Endometrium (tissue), 2 donors: ENCODE measurements around the gene PPP1R9B.

Source experiments
- FAIRE-seq: peaks from 2 replicates; lab custom pipeline; 2012; peaks lifted over from hg19 to GRCh38; lab: Jason Lieb, UNC
- donor health status: control.
- donor health status: control.

PPP1R9B gene

GRCh38 chr17:50123649-50124349 lies 26.7 kb downstream of the PPP1R9B start:
- no peak for FAIRE-seq

- no peak for FAIRE-seq
Observed at GRCh38 chr17:50122945-50123344, 27.5 kb downstream of the PPP1R9B start.

DNA sequence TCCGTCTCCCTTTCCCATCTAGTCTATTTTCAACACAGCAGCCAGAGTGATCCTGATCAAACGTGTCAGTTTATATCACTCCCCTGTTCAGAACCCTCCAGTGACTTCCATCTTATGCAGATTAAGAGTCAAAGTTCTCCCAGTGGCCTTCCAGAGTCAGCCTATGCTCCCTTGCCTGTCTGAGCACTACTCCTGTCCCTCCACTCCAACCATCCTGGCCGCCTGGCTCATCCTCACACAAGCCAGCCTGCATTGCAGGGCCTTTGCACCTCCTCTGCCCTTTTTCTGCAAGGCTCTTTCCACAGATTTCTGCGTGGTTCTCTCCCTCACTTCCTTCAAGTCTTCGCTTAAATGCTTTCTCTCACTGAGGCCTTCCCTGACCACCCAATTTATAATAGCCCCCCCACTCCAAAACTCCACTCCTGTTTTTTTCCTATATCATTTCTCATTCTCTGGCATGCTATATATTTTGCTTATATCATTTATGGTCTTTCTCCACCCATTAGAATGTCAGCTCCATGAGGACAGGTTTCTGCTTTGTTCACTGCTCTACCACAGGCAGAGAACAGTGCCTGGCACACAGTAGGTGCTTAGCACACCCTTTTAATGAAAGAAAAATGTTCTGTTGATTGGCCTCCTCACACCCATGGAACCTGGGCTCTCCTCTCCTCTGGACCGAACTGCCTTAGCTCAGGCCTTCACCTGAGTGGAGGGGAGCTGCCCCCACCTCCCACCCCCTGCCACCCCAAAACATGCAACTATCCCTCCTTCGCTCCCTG lies 29.8 kb downstream of the PPP1R9B start:
- no peak for FAIRE-seq

DNA sequence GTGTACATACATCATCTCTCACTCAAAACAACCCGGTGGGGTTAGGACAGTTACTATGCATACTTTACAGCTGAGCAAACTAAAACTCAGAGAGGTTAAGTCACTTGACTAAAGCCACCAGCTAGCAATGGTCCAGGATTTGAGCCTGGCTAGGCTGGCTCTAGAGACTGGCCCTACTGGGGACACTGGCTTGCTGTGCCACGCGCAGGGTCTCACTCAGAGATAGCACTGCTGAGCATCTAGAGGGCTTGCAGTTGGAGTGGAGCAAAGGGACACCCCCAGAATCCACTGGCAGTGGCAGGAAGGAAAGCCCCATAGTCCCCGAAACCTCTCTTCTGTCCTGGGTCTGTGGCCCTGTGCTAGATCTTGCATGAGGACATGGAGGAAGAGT lies 31.7 kb downstream of the PPP1R9B start:
- no peak for FAIRE-seq

GRCh38 chr17:50118076-50118827 lies 32.2 kb downstream of the PPP1R9B start:
- no peak for FAIRE-seq

DNA sequence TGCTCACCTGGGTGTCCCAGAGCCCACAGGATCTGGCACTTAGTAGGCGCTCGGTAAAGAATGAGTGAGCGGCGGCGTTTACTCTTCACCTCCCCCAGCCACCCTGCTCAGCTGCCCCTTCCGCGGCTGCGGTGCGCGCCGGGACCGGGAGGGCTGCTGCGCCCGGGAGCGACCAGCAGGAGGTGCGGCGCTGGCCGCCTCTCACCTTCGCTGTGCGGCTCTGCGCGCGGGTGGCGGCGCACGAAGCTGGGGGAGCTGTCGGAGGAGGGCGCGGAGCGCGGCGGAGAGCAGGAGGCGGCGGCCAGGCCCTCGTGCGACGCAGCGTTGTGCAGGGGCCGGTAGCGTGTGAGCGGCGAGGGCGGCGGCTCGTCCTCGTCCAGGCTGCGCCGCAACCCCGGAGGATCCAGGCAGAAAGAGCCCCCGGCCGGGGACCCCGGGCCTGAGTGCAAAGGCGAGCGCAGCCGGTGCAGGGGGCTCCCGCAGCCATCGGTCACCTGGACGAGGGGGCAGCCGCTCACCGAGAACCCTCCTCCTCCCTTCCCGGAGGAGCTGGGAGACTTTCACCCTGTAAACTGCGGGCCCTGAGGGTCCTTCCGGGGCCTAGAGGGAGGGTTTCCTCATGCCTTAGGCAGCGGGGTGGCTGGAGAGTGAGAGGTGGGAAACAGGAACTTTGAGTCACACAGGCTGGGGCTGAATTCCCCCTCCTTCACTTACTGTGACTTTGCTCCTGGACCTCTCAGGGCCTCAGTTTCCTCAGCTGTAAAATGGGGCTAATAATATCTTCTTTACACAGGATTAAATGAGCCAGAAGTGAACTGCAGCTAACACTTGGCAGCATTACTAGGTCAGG lies 33.0 kb downstream of the PPP1R9B start:
- no peak for FAIRE-seq

- FAIRE-seq: no peak
Observed at GRCh38 chr17:50115756-50116155, 34.7 kb downstream of the PPP1R9B start.

DNA sequence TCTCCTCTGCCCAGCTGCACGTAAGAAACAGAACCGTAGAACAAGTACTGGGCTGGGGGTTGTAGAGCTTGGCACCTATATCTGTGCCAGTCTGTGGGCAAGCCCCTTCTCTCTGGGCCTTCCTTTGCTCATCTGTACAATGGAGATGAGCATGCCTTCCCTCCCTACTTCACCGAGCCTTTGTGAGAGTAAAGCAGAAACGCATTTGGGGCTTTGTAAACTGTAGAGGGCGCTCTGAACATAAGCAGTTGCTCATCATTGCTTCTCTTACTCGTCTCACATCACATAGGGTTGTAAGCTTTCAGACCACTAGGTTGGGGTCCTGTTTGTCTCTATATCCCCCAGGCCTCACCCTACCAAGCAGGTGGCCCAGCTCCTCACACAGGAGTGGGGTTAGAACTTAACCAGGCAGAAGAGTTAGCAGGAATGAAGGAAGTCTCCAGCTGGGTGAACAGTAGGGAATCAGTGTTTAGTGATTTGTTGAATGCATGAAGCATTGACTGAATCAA lies 35.6 kb downstream of the PPP1R9B start:
- no peak for FAIRE-seq

GRCh38 chr17:50114401-50114800 lies 36.1 kb downstream of the PPP1R9B start:
- FAIRE-seq: no peak

GRCh38 chr17:50113624-50114320 lies 36.7 kb downstream of the PPP1R9B start:
- no peak for FAIRE-seq

DNA sequence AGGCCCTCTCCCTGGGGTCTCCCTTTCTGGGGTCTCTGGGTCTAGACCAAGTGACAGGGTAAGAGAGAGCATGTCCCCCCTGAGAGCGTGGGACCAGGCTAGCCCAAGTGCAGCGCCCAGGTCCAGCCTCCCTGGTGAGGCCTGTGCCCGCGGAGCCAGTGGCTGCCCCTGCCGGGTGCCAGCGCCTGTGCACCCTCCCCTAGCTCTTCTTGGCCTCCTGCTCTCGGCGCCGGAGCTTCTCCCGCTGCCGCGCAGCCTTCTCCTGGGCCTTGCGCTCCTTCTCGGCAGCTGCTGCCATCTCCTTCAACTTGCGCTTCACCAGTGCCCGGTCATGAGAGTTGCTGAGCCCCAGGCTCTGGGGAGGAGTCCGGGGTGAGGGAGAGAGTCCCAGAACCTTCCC lies 37.8 kb downstream of the PPP1R9B start:
- FAIRE-seq: no peak

DNA sequence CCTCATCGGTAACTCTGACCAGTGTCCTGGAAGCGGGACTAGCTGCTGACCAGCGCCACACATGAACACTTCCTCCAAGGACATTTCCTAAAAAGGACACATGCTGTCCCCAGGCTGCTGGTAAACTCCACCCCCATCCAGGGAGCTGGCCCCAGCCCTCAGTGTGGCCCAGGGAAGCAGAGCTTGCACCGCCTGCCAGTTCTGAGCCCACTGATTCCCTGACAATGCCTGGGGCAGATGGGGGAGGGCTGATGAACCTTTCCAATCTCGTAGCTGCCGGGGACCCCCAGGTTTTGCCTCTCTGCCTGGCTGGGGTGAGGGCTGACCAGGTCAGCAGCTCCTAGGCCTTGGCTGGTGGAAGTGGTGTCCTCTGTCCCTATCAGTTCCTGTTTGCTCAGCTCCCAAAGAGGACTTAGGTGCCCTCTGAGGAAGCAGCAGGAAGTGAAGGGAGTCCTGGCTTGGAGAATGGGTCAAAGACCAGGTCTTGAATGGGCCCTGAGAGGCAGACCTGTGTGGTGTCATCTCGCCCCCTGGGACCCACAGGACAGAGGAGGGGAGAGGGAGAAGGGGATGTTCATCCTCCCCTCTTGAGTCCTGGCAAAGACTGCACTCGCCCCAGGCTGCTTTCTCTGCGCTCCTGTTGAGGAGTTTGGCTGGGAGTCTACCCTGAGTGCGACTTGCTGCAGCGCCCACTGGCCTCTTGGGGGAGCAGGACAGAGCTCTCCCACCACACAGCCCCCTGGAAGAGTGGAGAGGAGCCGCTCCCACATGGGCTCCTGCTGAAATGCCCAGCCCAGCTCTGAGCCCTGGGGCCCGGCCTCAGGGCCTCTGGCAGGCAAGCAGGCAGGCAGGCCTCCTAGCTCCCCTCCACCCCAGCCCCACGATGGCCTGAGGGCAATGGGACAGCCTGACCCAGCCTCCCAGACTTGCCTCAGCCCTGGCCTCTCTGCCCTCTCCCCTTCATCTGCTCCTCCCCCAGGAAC lies 38.5 kb downstream of the PPP1R9B start:
- FAIRE-seq: no peak

DNA sequence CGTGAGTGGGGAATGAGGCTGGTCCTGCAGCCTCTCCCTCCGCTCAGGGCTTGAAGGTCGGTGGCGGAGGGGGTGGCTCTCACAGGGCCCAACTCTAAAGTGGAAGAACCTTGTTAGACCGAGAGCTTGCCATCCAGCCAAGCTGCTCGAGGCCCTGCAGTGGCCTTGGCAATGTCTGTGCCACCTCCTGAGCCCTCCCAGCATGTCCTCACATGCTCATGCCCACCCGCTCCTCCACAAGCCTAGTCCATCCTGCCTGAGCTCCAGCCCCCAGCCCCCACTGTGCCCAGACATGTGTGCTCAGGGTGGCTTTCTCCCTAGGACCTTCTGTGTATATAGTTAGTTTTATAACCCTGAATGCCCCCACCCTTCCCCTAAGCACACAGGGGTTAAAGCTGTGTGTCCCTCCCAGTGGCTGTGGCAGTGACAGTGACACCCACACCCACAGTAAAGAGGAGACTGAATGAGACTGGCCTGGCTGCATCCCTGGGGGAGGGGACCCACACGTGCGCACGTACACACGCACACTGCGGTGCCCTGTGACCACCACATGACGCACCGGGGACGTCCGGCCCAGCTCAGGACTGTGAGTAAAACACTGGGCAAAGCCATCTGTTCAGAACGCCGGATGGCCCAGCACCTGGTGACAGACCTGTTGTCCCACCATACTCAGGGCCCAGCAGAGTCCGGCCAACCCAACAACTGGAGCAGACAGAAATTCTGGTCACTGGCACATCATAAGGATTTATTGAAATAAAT lies 39.7 kb downstream of the PPP1R9B start:
- FAIRE-seq: no peak

- FAIRE-seq: no peak
Observed at GRCh38 chr17:50109785-50110184, 40.7 kb downstream of the PPP1R9B start.

DNA sequence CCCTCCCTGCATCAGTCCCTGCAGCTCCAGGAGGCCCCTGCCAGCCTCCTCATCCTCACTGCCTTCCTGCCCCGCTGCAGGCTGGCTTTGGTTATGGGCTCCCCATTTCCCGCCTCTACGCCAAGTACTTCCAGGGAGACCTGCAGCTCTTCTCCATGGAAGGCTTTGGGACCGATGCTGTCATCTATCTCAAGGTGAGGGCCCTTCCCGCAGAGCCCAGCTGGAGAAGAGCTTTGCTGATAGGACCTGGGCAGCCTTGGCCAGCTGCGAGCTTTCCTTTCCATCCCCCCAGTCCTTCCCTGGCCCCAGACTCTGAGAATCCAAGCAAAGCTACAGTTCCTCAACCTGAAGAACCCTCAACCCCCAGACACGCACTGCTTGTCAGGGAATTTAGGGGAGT lies 41.3 kb downstream of the PPP1R9B start:
- no peak for FAIRE-seq

DNA sequence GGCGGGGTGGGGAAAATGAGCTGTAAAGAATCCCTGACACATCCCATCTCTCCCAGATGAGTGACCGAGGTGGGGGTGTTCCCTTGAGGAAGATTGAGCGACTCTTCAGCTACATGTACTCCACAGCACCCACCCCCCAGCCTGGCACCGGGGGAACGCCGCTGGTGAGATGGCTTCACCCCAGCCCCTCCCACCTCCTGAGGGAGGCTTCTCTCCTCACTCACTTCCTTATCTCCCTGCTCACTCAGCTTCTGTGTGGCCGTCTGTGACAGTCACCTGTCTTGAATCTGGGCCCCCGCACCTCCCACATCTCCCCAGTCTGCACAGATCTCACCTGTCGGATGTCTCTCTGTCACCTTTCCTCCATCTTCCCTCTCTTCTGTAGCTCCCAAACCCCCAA lies 41.9 kb downstream of the PPP1R9B start:
- no peak for FAIRE-seq

GRCh38 chr17:50107790-50108414 lies 42.6 kb downstream of the PPP1R9B start:
- no peak for FAIRE-seq

GRCh38 chr17:50106393-50107131 lies 43.9 kb downstream of the PPP1R9B start:
- no peak for FAIRE-seq
